H1 (cell line): ENCODE data around the gene AK8. TPM values are rescaled to one million over a fixed set of nuclear protein-coding genes. Genes with fewer than 3 reads are reported as not detected.
A peak's percentile ranks its signal among the peaks of the same experiment; 100 is the strongest.

ENCODE experiments used
- CTCF ChIA-PET: fragments of 300-600 bp; sonication (Branson Sonifier 250); formaldehyde crosslinking; loops from one replicate; lab custom pipeline; 2021; ENCODE audit not compliant: partially characterized antibody; lab: Charles Lee
- POLR2A ChIA-PET: fragments of 300-600 bp; sonication (Branson Sonifier 250); formaldehyde crosslinking; loops from one replicate; lab custom pipeline; 2021; ENCODE audit warnings: inconsistent platforms; ENCODE audit not compliant: partially characterized antibody; lab: Charles Lee
- DNase-seq, 2 experiments: peaks; one replicate each; pipeline versions ENCODE4 v3.0.0 to v3.0.0-alpha.2; 2010 to 2022; ENCODE audit warnings: low spot score in 2 of 2, low read depth in 1 of 2, mixed read lengths in 1 of 2
- FAIRE-seq: peaks from 2 replicates; lab custom pipeline; 2011; peaks lifted over from hg19 to GRCh38; lab: Jason Lieb, UNC
- H2AFZ ChIP-seq: 2 replicates; pipeline ENCODE4 v1.8.1; 2012; ENCODE audit warnings: low read length, inconsistent platforms
- H2AK5ac ChIP-seq: 2 replicates; pipeline ENCODE4 v1.6.1; 2013; ENCODE audit warnings: low read depth, low read length
- H2BK120ac ChIP-seq: replicated peaks from 2 replicates; pipeline ENCODE3; 2013; ENCODE audit warnings: low read depth, low read length, inconsistent platforms
- H2BK12ac ChIP-seq: 2 replicates; pipeline ENCODE4 v1.6.1; 2013; ENCODE audit warnings: low read depth, low read length
- H2BK15ac ChIP-seq: 2 replicates; pipeline ENCODE4 v1.6.1; 2013; ENCODE audit warnings: low read length
- H2BK20ac ChIP-seq: 2 replicates; pipeline ENCODE4 v1.6.1; 2013; ENCODE audit warnings: low read length
- H2BK5ac ChIP-seq: 2 replicates; pipeline ENCODE4 v1.6.1; 2013; ENCODE audit warnings: low read depth, low read length
- H3K14ac ChIP-seq: 2 replicates; pipeline ENCODE4 v1.6.1; 2013; ENCODE audit warnings: inconsistent platforms; ENCODE audit not compliant: insufficient read length
- H3K18ac ChIP-seq: 2 replicates; pipeline ENCODE4 v1.6.1; 2013; ENCODE audit warnings: low read length; ENCODE audit errors: extremely low read depth
- H3K23ac ChIP-seq: 2 replicates; pipeline ENCODE4 v1.6.1; 2013; ENCODE audit warnings: inconsistent platforms; ENCODE audit not compliant: insufficient read length
- H3K23me2 ChIP-seq: 2 replicates; pipeline ENCODE4 v1.6.1; 2013; ENCODE audit warnings: low read depth, low read length
- H3K27ac ChIP-seq: 2 replicates; pipeline ENCODE4 v1.6.1; 2011; ENCODE audit warnings: low read depth, low read length, inconsistent platforms
- H3K27me3 ChIP-seq, 4 experiments: replicated peaks in 1 of 4; 1 replicate in 1 of 4; 2 replicates in 3 of 4; pipeline versions ENCODE4 v1.6.1 to v1.8.1; 2011 to 2013; ENCODE audit warnings: low read length in 3 of 4, mild to moderate bottlenecking in 3 of 4, inconsistent platforms in 2 of 4, mixed read lengths in 2 of 4, moderate library complexity in 1 of 4; ENCODE audit not compliant: control insufficient read depth in 3 of 4, insufficient read depth in 3 of 4; ENCODE audit errors: extremely low read depth in 1 of 4
- H3K36me3 ChIP-seq, 4 experiments: 2 replicates each; pipeline versions ENCODE4 v1.6.1 to v1.8.1; 2011 to 2013; ENCODE audit warnings: mild to moderate bottlenecking in 4 of 4, low read length in 3 of 4, moderate library complexity in 2 of 4, control low read depth in 1 of 4, inconsistent platforms in 1 of 4; ENCODE audit not compliant: insufficient read depth in 4 of 4, control insufficient read depth in 2 of 4
- H3K4ac ChIP-seq: replicated peaks from 2 replicates; pipeline ENCODE3; 2013; ENCODE audit warnings: low read length, low read depth, mixed read lengths, inconsistent platforms; ENCODE audit not compliant: insufficient read length
- H3K4me1 ChIP-seq, 4 experiments: replicated peaks in 1 of 4; 1 replicate in 1 of 4; 2 replicates in 3 of 4; pipeline versions ENCODE4 v1.6.1 to v1.8.1; 2011 to 2013; ENCODE audit warnings: low read length in 3 of 4, inconsistent platforms in 2 of 4, mixed read lengths in 1 of 4; ENCODE audit not compliant: insufficient read depth in 4 of 4, control insufficient read depth in 3 of 4
- H3K4me2 ChIP-seq, 2 experiments: 2 replicates each; pipeline versions ENCODE4 v1.6.1 to v1.8.1; 2011 to 2013; ENCODE audit warnings: low read depth in 2 of 2, low read length in 2 of 2, control low read depth in 1 of 2, inconsistent platforms in 1 of 2, mild to moderate bottlenecking in 1 of 2; ENCODE audit not compliant: insufficient read depth in 1 of 2
- H3K4me3 ChIP-seq, 4 experiments: fragments of 200-600, 300-600 bp in 1 of 4; sonication (generic), shearing (Covaris generic), sonication (Bioruptor Twin) in 1 of 4; 2 replicates each; pipeline versions ENCODE4 v1.5.1 to v1.8.1; 2011 to 2016; ENCODE audit warnings: low read length in 4 of 4, low read depth in 3 of 4, control low read depth in 2 of 4, inconsistent platforms in 2 of 4, mild to moderate bottlenecking in 2 of 4, mixed read lengths in 1 of 4, moderate library complexity in 1 of 4; ENCODE audit not compliant: insufficient read depth in 2 of 4; ENCODE audit errors: extremely low read depth in 1 of 4
- H3K56ac ChIP-seq: replicated peaks from 2 replicates; pipeline ENCODE3; 2013; ENCODE audit warnings: low read depth, mild to moderate bottlenecking, mixed read lengths, low read length, inconsistent platforms; ENCODE audit not compliant: insufficient read length
- H3K79me1 ChIP-seq: 2 replicates; pipeline ENCODE4 v1.6.1; 2013; ENCODE audit warnings: low read depth, low read length, control low read depth
- H3K79me2 ChIP-seq, 2 experiments: 2 replicates each; pipeline versions ENCODE4 v1.6.1 to v1.8.1; 2012 to 2013; ENCODE audit warnings: low read length in 2 of 2, mild to moderate bottlenecking in 2 of 2, inconsistent platforms in 1 of 2; ENCODE audit not compliant: insufficient read depth in 2 of 2, control insufficient read depth in 1 of 2
- H3K9ac ChIP-seq, 4 experiments: replicated peaks in 1 of 4; 1 replicate in 1 of 4; 2 replicates in 3 of 4; pipeline versions ENCODE4 v1.6.1 to v1.8.1; 2011 to 2013; ENCODE audit warnings: low read depth in 3 of 4, low read length in 3 of 4, control low read depth in 2 of 4, mild to moderate bottlenecking in 2 of 4, moderate library complexity in 2 of 4, inconsistent platforms in 1 of 4; ENCODE audit errors: extremely low read depth in 1 of 4
- H3K9me3 ChIP-seq, 2 experiments: 2 replicates each; pipeline versions ENCODE4 v1.6.1 to v1.8.1; 2012 to 2013; ENCODE audit warnings: mild to moderate bottlenecking in 2 of 2, moderate library complexity in 2 of 2, control low read depth in 1 of 2, inconsistent platforms in 1 of 2, low read depth in 1 of 2, low read length in 1 of 2, mixed read lengths in 1 of 2; ENCODE audit not compliant: insufficient read depth in 2 of 2
- H4K20me1 ChIP-seq, 2 experiments: replicated peaks in 1 of 2; 2 replicates each; pipeline versions ENCODE3 to v1.8.1; 2011 to 2013; ENCODE audit warnings: inconsistent platforms in 2 of 2, low read length in 2 of 2, mild to moderate bottlenecking in 1 of 2; ENCODE audit not compliant: insufficient read depth in 2 of 2, control insufficient read depth in 1 of 2
- H4K5ac ChIP-seq: 2 replicates; pipeline ENCODE4 v1.6.1; 2013; ENCODE audit warnings: low read length, low read depth, mixed read lengths, inconsistent platforms; ENCODE audit not compliant: insufficient read length
- H4K8ac ChIP-seq: 2 replicates; pipeline ENCODE4 v1.8.0; 2013; ENCODE audit warnings: mild to moderate bottlenecking, moderate library complexity, low read length, inconsistent platforms; ENCODE audit not compliant: insufficient read depth; ENCODE audit errors: extremely low read depth
- H4K91ac ChIP-seq: replicated peaks from 2 replicates; pipeline ENCODE3; 2013; ENCODE audit warnings: low read length, mixed read lengths, inconsistent platforms; ENCODE audit not compliant: insufficient read length
- CEBPB ChIP-seq: IDR thresholded peaks from 2 replicates; pipeline ENCODE4 v1.6.1; 2012; ENCODE audit warnings: low read depth, low read length
- SP1 ChIP-seq: IDR thresholded peaks from 2 replicates; pipeline ENCODE4 v1.6.1; 2011; ENCODE audit warnings: low read depth, low read length
- YY1 ChIP-seq: IDR thresholded peaks from 2 replicates; pipeline ENCODE4 v1.6.1; 2011; ENCODE audit warnings: low read depth, mild to moderate bottlenecking, low read length
- WGBS, 2 experiments: shearing (Covaris generic) in 1 of 2; methylation state at CpG; one replicate each; pipeline versions ENCODE4 v1.1.6 to v1.1.7; 2013 to 2015; ENCODE audit warnings: low lambda C conversion rate in 2 of 2, mixed read lengths in 2 of 2, inconsistent platforms in 1 of 2, low coverage in 1 of 2, missing lambda C conversion rate in 1 of 2; ENCODE audit not compliant: insufficient replicate concordance in 2 of 2, insufficient coverage in 1 of 2, insufficient read length in 1 of 2; ENCODE audit errors: extremely low coverage in 1 of 2, missing lambda C conversion rate in 1 of 2; 5-methylcytosine and 5-hydroxymethylcytosine counted together
- polyA plus RNA-seq, 7 experiments: library from polyadenylated mRNA; depleted of rRNA in 3 of 7; stranded (reverse) in 5 of 7; unstranded in 2 of 7; fragments of >200 nt in 5 of 7; fragments of 200-250 nt in 2 of 7; gene quantifications; 1 replicate in 5 of 7; 2 replicates in 1 of 7; 4 replicates in 1 of 7; pipeline versions ENCODE4 v1.2.1 to v1.2.3, GENCODE V29; 2011 to 2013; ENCODE audit warnings: missing spikeins in 2 of 7, mixed read lengths in 2 of 7
- total RNA-seq: library from RNA; stranded (reverse); fragmentation: NEBNext Ultra II Directional; extraction: Animal tissue kit (Norgen Biotek cat#: 25700); gene quantifications from 2 replicates; pipeline ENCODE4 v1.2.1, GENCODE V29; 2021

AK8 gene
- total and polyA plus RNA-seq, 2 of the 8 experiments (the other 6 are each of a cell fraction or from before 2014, with no cell fraction given), result 0.35 to 0.48 TPM

- peaks cover 11 to 48% (median 45%) of the 10 kb centered on the region in 4 experiments for H3K27me3 ChIP-seq
- no peak overlapping the region for H3K4ac ChIP-seq
- peak overlapping the region; percentile 82; the same call in 1 of the 2 replicates for H2BK20ac ChIP-seq
- peak overlapping the region; percentile 84; the same call in 1 of the 2 replicates for H2BK12ac ChIP-seq
- H3K79me2 ChIP-seq, result no peaks in the 10 kb centered on the region
- H3K9me3 ChIP-seq, result no peaks in the 10 kb centered on the region
- CTCF ChIA-PET, result interaction anchor here (0.7 to 2.0 kb wide), 7 partner anchors 11 to 151 kb away, joined by 3 to 5 read pairs (median 3); no protein-coding TSS in a partner anchor
- H2AFZ ChIP-seq, result no peak overlapping the region
- TF ChIP-seq YY1 (no peak), CEBPB (peak; percentile 56), SP1 (no peak)
- H3K9ac ChIP-seq, result no peak overlapping the region
- H2BK5ac ChIP-seq, result no peak overlapping the region
- H2AK5ac ChIP-seq, result 0 out of 2 replicates have a peak overlapping the region, but pooled peaks have one; percentile 24
- H2BK120ac ChIP-seq, result no peak overlapping the region
- peaks cover 14 to 27% (median 21%) of the 10 kb centered on the region in 4 experiments for H3K4me1 ChIP-seq
- peak; percentile 71 for FAIRE-seq
- no peaks in the 10 kb centered on the region for H3K36me3 ChIP-seq
- no peak overlapping the region for H3K56ac ChIP-seq
- no peak overlapping the region for H4K91ac ChIP-seq
- H3K79me1 ChIP-seq, result no peaks in the 10 kb centered on the region; the same call in 1 of the 2 replicates
- no peak overlapping the region for H3K14ac ChIP-seq
- no peak for DNase-seq
- H3K27ac ChIP-seq, result no peak overlapping the region
- H3K23me2 ChIP-seq, result peaks cover 6% of the 10 kb centered on the region; the same call in 1 of the 2 replicates
- peaks cover 0 to 2% of the 10 kb centered on the region in 2 experiments for H4K20me1 ChIP-seq
- H4K8ac ChIP-seq, result no peak overlapping the region
- H4K5ac ChIP-seq, result no peak overlapping the region
- H3K4me3 ChIP-seq, result peak overlapping the region in 2 of 4 experiments; percentile 35 to 57; a peak in 3 of 8 replicates
- H3K18ac ChIP-seq, result peak overlapping the region; percentile 52; the same call in 1 of the 2 replicates
- 75% methylated on average over 19 of the region's 19 CpGs; no CpG with 5 or more reads in 1 of the 2 experiments for WGBS, 2 experiments
- H3K4me2 ChIP-seq, result peak overlapping the region; percentile 70 to 75
- POLR2A ChIA-PET, result interaction anchor here (0.6 to 2.1 kb wide), 5 partner anchors 12 to 76 kb away, joined by 3 to 8 read pairs (median 4); partner anchors contain the start of gene DDX31
- peak overlapping the region; percentile 88; the same call in 1 of the 2 replicates for H2BK15ac ChIP-seq
- H3K23ac ChIP-seq, result no peak overlapping the region
These were observed 132.1 kb downstream of the AK8 start for GRCh38 chr9:132745756-132746709.
